COLO668 (cell line): ENCODE results near the gene DENND4B.

ENCODE experiments used
- DNase-seq: peaks from one replicate; lab custom pipeline; 2025; ENCODE audit not compliant: unreplicated experiment; lab: John Stamatoyannopoulos, UW

Gene DENND4B

DNA sequence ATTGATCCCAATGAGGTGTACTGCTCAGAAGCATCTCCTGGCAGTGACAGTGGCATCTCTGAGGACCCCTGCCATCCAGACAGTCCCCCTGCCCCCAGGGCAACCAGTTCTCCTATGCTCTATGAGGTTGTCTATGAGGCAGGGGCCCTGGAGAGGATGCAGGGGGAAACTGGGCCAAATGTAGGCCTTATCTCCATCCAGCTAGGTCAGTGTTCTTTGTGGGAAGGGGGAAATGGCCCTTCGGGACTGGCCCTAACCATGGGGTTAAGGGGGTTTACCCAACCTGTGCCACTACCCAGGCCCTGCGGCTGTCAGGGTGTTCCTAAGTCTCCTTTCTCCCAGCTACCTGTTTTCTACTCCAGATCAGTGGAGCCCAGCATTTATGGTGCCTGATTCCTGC is 22.5 kb upstream of the DENND4B start:
- no peak for DNase-seq

DNA sequence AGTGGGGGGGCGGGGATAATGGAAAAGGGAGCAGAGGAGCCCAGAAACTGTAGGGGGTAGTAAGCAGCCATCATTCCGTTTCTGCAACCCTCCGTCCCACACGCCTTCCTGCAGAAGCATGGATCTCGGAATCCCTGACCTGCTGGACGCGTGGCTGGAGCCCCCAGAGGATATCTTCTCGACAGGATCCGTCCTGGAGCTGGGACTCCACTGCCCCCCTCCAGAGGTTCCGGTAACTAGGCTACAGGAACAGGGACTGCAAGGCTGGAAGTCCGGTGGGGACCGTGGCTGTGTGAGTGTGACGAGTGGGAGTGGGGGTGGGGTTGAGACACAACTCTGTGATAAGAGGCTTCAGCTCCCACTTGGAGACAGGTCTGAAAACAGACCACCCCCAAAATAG is 21.9 kb upstream of the DENND4B start:
- DNase-seq, result peak; percentile 43

DNA sequence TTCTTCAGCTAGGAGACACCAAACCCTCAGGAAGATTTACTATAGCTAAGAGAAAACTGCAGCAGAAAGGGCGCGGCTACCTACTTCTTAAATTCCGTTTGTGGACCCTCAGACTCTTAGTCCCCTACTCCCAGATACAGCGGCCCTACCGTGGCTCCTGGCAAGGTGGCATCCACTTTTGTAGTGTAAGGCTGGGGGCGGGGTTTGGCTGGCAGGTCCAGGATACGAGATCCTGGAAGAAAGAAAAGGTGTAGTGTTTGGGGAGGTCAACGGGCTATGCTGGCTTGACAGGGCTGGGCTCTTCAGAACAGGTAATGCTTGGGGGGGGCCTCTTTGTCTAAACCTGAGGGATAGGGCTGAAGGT is 21.5 kb upstream of the DENND4B start:
- DNase-seq, result peak; percentile 73

DNA sequence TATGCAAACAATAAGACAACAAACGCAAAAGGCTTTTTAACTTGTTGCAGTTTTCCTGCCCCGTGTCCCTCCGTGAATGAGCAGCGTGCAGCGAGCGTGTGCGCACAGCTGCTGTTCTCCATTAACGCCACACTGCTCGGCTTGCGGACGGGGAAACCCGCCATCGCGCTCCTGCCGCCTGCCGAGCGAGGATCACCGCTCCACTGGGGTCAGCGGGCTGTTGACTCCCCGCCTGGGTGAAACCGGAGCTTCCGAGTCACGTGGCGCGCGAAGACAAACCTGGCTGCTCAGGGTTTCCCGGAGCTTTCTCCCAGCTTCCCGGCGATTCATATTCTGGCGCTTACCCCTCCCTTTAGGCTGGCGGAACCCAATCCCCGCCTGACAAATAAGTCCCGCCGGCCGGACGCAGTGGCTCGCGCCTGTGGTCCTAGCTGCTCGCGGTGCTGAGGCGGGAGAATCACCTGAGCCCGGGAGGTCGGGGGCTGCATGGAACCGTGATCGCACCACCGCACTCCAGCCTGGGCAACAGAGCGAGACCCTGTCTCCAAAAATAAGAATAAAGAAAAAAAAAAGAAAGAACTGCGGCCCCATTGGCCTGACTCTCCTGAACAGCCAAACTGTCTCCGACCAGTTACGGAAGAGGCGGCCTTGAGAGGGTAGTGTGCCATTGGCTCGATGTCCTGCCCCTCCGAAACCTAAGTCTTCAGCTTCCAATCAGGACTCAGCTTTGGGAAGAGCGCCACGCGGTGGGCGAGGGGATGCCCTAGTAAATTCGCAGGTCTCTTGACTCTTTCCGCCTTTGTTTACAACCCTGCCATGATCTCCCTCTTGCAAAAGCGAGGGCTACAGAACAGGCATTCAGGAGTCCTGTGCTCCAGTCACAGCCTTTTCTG is 20.8 kb upstream of the DENND4B start, which contains the start of gene CREB3L4:
Gene CREB3L4 (plus strand): TSS at position 796 of the 893 bp plus-strand sequence. CDS start 624 bp downstream, outside the sequence.
- DNase-seq, result peak; percentile 97

DNA sequence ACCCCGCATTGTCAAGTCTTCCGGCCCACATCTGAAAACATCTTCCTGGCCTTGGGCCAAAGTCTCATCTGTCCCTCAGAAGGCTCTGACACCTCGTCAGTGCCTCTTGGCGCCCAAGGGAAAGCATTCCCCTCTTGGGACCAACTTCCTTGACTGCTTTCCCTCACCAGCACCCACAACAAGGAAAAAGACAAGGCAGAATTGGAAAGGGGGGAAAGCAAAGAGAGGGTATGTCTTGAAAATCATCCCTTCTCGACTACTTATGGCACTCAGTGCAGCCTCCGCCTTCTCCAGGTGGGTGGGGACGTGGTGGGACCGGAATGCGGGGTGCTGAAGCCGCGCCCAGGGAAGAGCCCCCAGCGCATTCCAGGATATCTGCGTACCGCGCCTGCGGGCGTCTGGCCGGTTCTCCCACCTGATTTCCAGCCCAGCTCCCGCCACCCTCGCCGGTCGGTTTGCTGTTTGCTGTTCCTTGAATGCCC is 17.4 kb upstream of the DENND4B start:
- DNase-seq, result peak; percentile 65

DNA sequence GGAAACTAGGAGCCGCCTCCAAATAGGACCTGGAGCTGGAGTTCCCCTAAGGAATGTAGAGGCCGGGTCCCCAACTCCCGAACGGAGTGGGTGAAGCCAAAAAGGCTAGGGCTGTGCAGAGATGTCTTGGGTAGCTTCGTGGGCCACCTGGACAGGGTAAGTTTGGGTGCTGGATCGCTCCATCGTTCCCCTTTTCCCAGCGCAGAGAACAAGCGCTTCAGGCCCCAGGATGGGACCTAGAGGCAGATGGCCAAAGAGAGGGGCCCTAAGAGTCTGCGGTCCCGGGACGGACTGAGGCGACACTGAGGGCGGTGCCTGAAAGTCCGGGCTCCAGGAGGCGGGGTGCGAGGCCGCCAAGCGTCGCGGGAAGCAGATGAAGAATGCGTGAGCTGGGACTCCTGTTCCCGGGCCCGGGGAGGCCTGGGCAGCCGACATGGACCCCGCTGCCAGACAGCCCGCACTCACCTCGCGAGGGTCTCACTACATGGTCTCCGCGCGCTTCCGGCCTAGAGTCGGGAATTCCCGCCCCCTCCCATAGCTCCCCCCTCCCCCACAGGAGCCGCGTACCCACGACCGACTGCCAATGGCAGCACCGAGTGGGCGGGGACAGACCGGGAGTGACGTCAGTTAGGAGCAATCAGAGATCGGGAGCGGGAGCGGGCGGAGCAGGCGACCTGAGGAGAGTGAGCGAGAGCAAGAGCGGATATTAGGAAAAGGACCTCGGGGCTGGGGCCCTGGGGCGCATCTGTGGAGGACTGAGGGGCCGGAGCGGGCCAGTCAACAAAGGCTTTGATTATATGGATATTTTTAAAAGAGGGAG is 16.7 kb upstream of the DENND4B start, which contains the start of gene SLC39A1:
Gene SLC39A1 (minus strand): TSS at position 508 of the 820 bp plus-strand sequence. CDS start 822 bp downstream, outside the sequence.
- peak; percentile 99 for DNase-seq

DNA sequence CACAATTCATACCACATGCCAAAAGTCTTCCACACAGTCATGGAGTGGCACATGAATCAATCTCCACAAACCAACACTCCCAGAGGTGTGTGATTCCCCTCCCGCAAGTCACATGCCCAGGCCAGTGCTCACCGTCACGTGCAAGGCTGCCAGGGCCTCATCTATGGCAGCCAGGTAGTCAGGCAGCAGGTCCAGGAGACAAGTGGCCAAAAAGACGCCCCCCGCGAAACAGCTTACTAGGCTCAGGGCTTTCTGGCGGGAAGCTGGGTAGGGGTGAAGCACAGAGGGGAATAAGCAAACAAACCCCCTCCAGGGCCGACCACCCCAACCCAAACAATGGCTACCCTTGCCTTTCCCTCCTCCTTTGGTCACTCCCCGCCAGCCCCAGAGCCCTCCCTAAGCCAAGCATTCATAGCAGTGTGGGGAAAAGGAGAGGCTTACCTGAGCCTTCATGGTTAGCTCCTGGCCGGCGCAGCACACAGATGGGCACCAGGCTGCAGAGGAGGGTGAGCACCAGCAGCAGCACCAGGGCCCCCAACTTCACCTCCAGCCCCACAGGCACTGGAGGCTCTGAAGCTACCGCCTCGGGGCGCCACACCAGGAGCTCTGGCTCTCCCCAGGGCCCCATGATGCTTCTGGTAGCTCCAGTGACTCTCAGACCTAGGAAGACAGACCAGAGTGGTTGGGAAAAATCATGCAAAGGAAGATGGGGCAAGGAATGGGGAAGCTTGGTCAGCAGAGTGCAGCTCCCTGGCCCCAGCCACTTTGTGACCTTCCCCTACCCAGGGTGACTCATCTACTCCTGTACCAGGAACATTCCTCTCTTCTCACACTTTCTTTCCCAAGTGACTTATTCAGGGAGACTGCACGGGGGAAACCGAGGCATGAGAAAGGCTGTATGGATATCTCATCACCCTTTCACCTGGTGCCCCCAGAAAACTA is 15.8 kb upstream of the DENND4B start:
- peak; percentile 64 for DNase-seq

DNA sequence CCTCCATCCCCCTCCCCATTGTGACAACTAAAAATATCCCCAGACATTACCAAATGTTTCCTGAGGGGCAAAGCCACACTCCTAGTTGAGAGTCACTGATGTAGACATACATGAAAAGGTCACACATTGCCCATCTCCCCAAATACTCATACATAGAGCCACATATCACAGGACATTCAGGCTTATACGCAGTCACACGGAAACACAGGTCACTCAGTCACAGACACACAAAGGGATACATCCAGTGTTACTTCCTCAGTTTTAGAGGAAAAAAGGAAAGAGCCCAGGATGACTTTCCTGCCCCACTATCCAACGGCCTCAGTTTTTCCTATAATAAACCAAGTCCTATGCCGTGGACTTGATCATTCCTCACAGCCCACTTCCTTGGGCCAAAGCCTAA is 14.9 kb upstream of the DENND4B start:
- no peak for DNase-seq

DNA sequence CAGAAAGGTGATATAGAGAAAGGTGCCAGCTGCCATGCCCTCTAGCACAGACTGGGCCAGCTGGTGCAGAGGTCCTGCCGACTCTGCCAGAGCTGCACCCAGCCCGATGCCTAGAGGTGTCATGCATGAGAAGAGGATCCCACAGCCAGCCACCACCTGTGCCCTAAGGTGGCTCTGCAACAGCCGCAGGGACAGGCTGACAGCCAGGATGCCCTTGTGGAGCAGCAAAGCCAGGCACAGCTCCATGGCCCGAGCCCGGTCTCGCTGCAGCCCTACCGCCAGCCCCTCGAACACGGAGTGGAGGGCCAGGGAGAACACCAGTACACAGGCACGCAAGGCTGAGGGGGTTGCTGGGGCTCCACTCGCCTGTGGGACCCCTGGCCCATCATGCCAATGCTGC is 13.7 kb upstream of the DENND4B start:
- no peak for DNase-seq

DNA sequence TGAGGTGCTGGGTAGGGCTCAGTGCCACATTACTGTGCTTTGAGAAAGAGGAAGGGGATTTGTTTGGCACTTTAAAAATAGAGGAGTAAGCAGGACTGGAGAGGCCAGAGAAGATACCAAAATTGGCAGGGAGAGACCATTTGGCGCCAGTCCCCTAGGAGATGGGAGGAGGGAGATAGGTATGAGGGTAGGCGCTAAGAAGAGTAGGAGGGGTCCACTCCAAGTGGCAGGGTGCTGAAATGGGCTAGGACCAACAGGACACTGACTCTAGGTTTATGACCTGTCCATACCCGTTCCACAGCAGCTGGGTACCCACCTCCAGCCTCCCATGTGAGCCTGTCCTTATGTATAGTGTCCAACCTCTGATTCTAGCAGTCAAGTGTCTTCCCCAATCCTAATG is 12.9 kb upstream of the DENND4B start:
- no peak for DNase-seq

DNA sequence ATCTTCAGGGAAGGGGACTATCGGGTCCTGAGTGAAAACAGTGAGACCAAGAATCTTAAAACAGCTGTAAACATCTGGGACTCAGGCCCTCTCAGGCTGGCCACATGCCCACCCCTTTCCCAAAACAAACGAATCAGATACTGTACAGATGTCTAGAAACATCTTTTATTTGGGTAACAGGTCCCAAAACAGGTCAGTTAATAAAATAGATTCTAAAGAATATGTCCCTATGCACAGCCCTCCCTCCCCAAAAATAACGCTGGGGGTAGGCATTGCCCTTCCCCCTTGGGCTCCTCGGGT is 12.4 kb upstream of the DENND4B start:
- no peak for DNase-seq

DNA sequence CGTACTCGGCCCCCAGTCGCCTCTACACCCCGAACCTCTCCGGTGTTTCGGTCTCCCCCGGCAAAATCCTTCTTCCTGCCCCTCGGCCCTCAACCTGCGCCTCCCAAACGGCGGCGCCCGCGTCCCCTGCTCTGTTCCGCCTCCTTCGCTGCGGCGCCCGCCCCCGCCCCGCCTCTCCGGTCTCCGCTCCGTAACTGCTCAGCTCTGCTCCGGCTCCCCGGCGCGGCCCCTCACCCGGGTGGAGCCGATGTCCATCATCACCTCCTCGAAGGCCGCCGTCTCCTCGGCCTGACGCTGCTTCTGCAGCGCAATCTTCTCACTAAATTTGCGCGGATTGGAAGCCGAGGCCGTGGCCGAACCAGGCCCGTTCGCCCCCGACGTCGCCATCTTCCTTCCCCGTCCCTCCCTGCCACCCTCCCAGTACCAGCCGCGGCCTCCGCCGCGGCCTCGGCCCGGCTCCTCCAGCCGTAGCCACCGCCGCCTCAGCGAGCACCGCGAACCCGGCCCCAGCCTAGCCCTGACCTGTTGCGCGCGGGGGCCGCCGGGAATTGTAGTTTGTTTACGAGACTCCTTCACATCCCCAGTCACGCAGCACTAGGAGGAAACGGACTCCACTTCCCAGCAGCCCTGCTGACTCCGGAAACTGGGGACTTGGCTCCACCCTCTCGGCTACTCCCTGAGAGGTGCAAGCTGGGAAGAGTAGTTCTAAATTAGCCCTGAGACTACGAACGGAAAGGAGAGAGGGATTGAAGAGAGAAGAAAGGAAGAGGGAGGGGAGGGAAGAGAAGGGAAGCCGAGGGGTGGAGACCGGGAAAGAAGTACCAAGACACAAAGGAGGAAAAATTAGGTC is 11.8 kb upstream of the DENND4B start, which contains the start of gene CRTC2:
Gene CRTC2 (minus strand): TSS at position 502 of the 850 bp plus-strand sequence. CDS start 115 bp downstream, at position 387.
- DNase-seq, result peak; percentile 99

DNA sequence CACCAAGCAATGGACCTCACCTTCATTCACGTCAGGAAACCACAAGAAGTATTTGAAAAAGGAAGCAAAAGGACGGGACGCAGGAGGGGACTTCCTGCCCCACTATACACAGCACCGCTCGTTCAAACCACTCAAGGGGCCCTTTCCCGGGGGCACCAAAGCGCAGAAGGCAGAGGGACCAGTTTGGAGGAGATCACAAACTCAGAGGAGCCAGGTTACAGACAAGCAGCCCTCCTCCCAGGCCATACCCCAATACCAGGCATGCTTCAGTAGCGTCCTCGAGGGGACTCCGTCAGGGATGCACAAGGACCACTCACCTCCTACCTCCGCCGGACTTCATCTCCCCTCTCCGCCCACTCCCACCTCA is 11.2 kb upstream of the DENND4B start:
- DNase-seq, result no peak

DNA sequence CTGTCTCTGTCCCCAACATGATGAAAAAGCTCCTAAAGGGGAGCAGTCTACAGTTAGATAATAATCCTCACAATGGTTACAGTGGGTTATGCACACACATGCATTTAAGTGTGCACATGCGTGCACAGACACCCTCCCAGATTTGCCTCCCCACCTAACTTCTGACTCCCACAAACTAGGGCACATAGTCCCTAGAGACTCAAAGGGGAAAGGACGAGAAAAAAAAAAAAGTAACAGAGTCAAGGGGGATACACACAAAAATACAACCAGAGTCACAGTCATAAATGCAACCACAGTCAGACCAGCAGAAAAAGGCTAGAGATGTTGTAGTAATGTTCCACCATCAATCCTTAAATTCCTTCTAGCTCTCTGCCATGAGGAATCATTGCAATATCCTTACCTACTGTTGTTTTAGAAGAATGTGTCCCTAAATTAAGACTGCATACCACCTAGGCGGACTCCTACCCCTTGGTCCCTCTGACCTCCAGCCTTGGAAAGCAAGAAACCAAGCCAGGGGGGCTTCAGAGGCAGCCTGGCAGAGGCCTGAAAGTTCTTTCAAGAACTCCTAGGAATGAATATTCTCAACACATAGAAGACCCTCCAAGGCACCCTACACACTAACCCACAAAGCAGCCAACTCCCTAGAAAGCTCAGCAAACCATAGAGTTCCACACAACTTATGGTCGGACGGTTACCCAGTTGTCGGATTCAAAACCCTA is 10.6 kb upstream of the DENND4B start:
- no peak for DNase-seq

DNA sequence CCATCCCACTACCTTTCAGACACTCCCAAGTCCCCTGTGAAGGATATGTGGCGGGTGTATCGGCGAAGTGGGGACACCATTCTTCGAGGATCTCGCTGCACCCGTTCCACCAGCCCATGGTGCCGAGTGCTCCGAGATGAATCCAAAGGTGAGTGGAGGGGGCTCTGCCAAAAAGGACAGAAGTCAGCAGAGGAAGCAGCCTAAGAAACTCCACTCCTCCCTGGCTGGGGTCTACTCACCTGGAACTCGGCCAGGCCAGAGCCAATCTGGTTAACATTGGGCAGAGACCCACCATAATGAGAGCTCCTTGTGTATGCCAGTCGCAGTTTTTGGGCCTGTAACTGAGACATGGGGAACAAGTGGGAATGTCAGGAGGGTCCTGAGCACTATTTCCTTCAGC is 8.3 kb upstream of the DENND4B start:
- DNase-seq, result no peak

DNA sequence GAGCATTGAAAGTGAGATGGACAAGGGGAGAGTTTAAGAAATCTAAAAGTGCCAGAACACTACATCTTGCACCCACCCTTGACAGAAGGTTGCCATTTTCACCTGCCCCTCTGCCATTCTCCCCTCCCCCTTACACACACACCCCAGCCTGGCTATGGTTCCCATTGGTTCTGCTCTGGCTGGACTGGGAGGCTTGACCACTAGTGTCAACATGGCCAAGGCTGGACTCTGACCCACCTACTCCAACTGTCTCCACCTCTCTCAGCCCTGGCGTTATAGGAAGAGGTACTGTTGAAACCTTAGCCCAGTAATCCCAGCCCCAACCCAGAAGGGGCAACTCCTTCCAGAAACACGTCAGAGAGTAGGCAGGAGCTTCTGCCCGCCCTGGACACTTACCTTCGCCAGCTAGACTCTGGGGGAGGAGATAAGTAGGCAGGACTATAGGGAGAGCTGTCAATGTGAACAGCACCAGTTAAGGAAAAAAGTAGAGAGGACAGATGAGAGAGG is 7.4 kb upstream of the DENND4B start:
- DNase-seq, result no peak

DNA sequence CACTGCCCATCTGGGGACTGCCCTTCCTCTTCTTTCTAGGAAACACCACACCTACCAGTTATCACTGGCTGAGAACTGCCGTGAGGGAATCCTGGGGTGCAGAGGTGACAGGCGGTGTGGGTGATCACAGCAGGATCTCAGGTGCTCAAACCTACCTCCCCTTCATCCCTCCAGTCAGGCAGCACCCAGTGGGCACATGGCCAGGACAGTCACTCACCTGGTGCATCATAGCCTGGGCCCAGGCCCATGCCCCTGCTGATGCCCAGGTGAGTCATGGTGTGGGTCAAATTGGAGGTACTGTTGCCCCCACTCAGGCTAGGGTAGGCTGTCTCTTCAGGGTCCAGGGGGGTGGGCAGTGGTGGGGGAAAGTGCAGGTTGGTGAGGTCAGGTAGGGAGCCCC is 5.3 kb upstream of the DENND4B start:
- no peak for DNase-seq

DNA sequence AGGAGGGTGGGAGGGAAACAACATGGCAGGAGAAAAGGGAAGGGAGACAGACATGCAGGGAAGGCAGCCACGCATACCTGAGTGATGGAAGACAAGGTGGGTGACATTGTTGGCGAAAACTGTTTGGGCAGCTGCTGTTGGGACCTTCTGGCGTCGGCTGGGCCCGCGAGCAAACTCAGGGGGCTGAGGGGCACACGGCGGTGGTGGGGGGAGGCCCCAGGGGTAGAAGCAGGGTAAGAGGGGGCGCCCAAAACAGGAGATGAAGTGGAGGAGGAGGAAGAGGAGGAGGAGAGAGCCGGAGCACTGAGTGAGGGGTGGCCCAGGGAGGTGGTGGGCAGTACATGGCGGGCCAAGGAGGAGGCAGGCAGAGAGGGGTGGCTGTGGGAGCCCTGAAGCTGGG is 4.7 kb upstream of the DENND4B start:
- no peak for DNase-seq
